Neutrophil (primary cell): ENCODE data around the gene KRT73.

Source experiments
- H3K27ac ChIP-seq: fragments of 200-600 bp; sonication (generic); 2 replicates; pipeline ENCODE4 v1.5.1; 2016; ENCODE audit warnings: mild to moderate bottlenecking, moderate library complexity
- H3K27me3 ChIP-seq: fragments of 200-600 bp; sonication (generic); 2 replicates; pipeline ENCODE4 v1.6.0; 2016; ENCODE audit warnings: mild to moderate bottlenecking
- H3K36me3 ChIP-seq: fragments of 200-600 bp; sonication (generic); 2 replicates; pipeline ENCODE4 v1.5.1; 2017
- H3K4me1 ChIP-seq, 2 experiments: fragments of 200-600 bp in 1 of 2; sonication (generic) in 1 of 2; 1 replicate in 1 of 2; 2 replicates in 1 of 2; pipeline versions ENCODE4 v1.5.1 to v1.6.1; 2013 to 2016; ENCODE audit warnings: low read depth in 1 of 2, low read length in 1 of 2, mild to moderate bottlenecking in 1 of 2, moderate library complexity in 1 of 2; ENCODE audit not compliant: control insufficient read depth in 1 of 2, insufficient read depth in 1 of 2
- H3K4me3 ChIP-seq, 2 experiments: fragments of 200-600 bp in 1 of 2; sonication (generic) in 1 of 2; 1 replicate in 1 of 2; 2 replicates in 1 of 2; pipeline ENCODE4 v1.5.1; 2013 to 2016; ENCODE audit warnings: low read depth in 1 of 2, low read length in 1 of 2, mild to moderate bottlenecking in 1 of 2, moderate library complexity in 1 of 2
- H3K9me3 ChIP-seq: fragments of 200-600 bp; sonication (generic); 2 replicates; pipeline ENCODE4 v1.5.1; 2016
- CTCF ChIP-seq: fragments of 200-600 bp; sonication (generic); IDR thresholded peaks from 2 replicates; pipeline ENCODE4 v1.5.1; 2016; ENCODE audit warnings: antibody characterized with exemption

KRT73 gene

GRCh38 chr12:52658196-52658595, 39.8 kb upstream of the KRT73 start:
- Histone ChIP-seq H3K27me3 (no peaks in the 10 kb centered on the region), H3K36me3 (no peaks in the 10 kb centered on the region), H3K4me3 (no peak overlapping the region), H3K27ac (no peak overlapping the region), H3K4me1 (no peaks in the 10 kb centered on the region), H3K9me3 (no peaks in the 10 kb centered on the region)
- no peak for TF ChIP-seq CTCF

- no peak for TF ChIP-seq CTCF
- Histone ChIP-seq H3K9me3 (no peaks in the 10 kb centered on the region), H3K27me3 (no peaks in the 10 kb centered on the region), H3K4me3 (no peak overlapping the region), H3K27ac (no peak overlapping the region), H3K36me3 (no peaks in the 10 kb centered on the region), H3K4me1 (no peaks in the 10 kb centered on the region)
Observed at GRCh38 chr12:52657250-52657902, 39.0 kb upstream of the KRT73 start.

GRCh38 chr12:52656616-52657015, 38.3 kb upstream of the KRT73 start:
- Histone ChIP-seq H3K9me3 (no peaks in the 10 kb centered on the region), H3K27me3 (no peaks in the 10 kb centered on the region), H3K4me3 (no peak overlapping the region), H3K4me1 (no peaks in the 10 kb centered on the region), H3K36me3 (no peaks in the 10 kb centered on the region), H3K27ac (no peak overlapping the region)
- no peak for TF ChIP-seq CTCF

GRCh38 chr12:52655720-52656124, 37.4 kb upstream of the KRT73 start:
- TF ChIP-seq CTCF, result no peak
- Histone ChIP-seq H3K27me3 (no peaks in the 10 kb centered on the region), H3K36me3 (no peaks in the 10 kb centered on the region), H3K4me3 (no peak overlapping the region), H3K4me1 (no peaks in the 10 kb centered on the region), H3K27ac (no peak overlapping the region), H3K9me3 (no peaks in the 10 kb centered on the region)

GRCh38 chr12:52655251-52655650, 36.9 kb upstream of the KRT73 start:
- Histone ChIP-seq H3K4me1 (no peaks in the 10 kb centered on the region), H3K9me3 (no peaks in the 10 kb centered on the region), H3K36me3 (no peaks in the 10 kb centered on the region), H3K27me3 (no peaks in the 10 kb centered on the region), H3K4me3 (no peak overlapping the region), H3K27ac (no peak overlapping the region)
- TF ChIP-seq CTCF, result no peak
